Mesothelial cell of epicardium (in vitro differentiated cells): ENCODE results near the gene OTOP2. TPM values are rescaled to one million over a fixed set of nuclear protein-coding genes. Genes with fewer than 3 reads are reported as not detected.

ENCODE experiments used
- DNase-seq, 2 experiments: peaks; one replicate each; pipeline ENCODE4 v3.0.0; 2021; ENCODE audit warnings: low spot score in 2 of 2; ENCODE audit not compliant: unreplicated experiment in 2 of 2
- H3K27ac Mint-ChIP-seq: 2 replicates; pipeline ENCODE4 v1.8.0; 2021; ENCODE audit warnings: mixed read lengths
- H3K27me3 Mint-ChIP-seq: 2 replicates; pipeline ENCODE4 v1.8.0; 2021; ENCODE audit warnings: low read depth, mixed read lengths
- H3K36me3 Mint-ChIP-seq: 2 replicates; pipeline ENCODE4 v1.8.0; 2021; ENCODE audit warnings: mixed read lengths
- H3K4me1 Mint-ChIP-seq: 2 replicates; pipeline ENCODE4 v1.8.0; 2021; ENCODE audit warnings: mixed read lengths
- H3K4me3 Mint-ChIP-seq: 2 replicates; pipeline ENCODE4 v1.8.0; 2021; ENCODE audit warnings: mild to moderate bottlenecking, moderate library complexity, mixed read lengths
- H3K9me3 Mint-ChIP-seq: 2 replicates; pipeline ENCODE4 v1.8.0; 2021; ENCODE audit warnings: mixed read lengths
- total RNA-seq: library from RNA; stranded (reverse); gene quantifications from 3 replicates; pipeline ENCODE4 v1.2.1, GENCODE V29; 2021
- TF ChIP-seq, protein P1 (sequence below): fragments of 200-600 bp; sonication (generic); IDR thresholded peaks from one replicate; pipeline ENCODE4 v1.5.0; 2021; ENCODE audit warnings: antibody characterized with exemption; ENCODE audit not compliant: unreplicated experiment

OTOP2 gene
- total RNA-seq, 1 donor from 2014 or later, result not detected

DNA sequence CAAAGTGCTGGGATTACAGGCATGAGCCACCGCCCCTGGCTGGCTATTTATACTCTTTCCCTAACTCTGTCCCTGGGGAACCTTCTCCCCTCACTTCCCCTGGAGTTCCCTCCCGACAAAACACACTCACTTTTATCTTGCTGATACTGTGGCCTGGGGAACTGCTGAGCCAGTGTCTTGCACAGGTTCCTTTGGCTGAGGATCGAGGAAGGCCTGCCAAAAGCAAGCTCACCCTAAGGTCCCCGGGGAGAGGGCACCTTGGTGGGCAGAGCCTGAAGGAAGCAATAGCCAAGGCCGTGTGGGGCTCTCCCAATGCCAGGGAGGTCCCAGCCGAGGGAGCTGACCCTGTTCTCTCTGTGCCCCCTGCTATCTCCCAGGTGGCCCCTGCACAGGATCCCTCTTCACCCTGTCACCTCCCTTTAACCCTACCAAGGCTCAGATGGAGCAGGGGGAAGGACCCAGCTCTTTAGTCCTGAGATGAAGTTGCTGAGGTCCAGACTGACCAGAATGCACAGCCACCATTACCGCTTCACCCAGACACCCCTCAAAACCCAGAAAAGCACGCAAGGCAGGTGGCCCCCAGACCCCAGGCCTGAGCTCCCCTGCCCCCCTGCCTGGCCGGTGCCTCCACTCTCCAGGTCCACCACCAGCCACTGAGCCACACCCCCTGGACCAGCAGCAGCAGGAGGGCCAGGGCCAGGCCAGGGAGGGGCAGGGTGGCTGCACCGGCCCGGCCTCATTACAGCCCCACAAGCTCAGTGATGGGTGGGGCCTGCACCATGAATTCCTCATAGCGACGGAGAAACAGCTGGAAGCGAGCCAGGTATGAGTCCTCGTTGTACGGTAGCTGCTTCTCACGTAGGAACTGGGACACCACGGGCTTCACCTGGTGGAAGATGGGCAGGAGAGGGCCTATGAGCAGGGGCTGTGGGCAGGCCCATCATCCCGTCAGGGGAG, 46.2 kb upstream of the OTOP2 start:
- no peak for DNase-seq
- Mint-ChIP-seq H3K36me3 (no peaks in the 10 kb centered on the region), H3K4me3 (no peak overlapping the region), H3K27ac (no peak overlapping the region), H3K27me3 (peaks cover 9% of the 10 kb centered on the region), H3K9me3 (no peaks in the 10 kb centered on the region), H3K4me1 (peaks cover 5% of the 10 kb centered on the region)
- TF ChIP-seq, protein P1, sequence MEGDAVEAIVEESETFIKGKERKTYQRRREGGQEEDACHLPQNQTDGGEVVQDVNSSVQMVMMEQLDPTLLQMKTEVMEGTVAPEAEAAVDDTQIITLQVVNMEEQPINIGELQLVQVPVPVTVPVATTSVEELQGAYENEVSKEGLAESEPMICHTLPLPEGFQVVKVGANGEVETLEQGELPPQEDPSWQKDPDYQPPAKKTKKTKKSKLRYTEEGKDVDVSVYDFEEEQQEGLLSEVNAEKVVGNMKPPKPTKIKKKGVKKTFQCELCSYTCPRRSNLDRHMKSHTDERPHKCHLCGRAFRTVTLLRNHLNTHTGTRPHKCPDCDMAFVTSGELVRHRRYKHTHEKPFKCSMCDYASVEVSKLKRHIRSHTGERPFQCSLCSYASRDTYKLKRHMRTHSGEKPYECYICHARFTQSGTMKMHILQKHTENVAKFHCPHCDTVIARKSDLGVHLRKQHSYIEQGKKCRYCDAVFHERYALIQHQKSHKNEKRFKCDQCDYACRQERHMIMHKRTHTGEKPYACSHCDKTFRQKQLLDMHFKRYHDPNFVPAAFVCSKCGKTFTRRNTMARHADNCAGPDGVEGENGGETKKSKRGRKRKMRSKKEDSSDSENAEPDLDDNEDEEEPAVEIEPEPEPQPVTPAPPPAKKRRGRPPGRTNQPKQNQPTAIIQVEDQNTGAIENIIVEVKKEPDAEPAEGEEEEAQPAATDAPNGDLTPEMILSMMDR, result no peak

DNA sequence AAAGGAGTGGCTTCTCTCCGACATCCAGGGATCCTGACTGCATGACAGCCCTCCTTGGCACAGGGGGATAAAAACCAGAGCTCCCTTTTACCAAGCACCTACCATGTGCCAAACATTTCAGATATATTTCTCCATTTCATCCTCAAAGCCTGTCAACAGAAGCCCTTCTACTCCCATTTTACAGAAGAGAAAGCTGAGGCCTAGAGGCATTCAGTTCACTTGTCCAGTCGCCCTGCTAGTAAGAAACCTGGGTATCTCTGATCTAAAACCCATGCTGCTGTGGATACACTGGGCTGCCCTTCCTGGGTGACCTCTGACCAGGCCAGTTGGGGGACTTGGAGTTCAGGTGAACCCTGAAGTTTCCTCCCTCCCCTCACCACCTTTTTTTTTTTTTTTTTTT, 45.4 kb upstream of the OTOP2 start:
- Mint-ChIP-seq H3K4me1 (peaks cover 3% of the 10 kb centered on the region), H3K4me3 (no peak overlapping the region), H3K9me3 (no peaks in the 10 kb centered on the region), H3K27me3 (peaks cover 14% of the 10 kb centered on the region), H3K36me3 (no peaks in the 10 kb centered on the region), H3K27ac (no peak overlapping the region)
- TF ChIP-seq, protein P1, result no peak
- DNase-seq, result no peak

DNA sequence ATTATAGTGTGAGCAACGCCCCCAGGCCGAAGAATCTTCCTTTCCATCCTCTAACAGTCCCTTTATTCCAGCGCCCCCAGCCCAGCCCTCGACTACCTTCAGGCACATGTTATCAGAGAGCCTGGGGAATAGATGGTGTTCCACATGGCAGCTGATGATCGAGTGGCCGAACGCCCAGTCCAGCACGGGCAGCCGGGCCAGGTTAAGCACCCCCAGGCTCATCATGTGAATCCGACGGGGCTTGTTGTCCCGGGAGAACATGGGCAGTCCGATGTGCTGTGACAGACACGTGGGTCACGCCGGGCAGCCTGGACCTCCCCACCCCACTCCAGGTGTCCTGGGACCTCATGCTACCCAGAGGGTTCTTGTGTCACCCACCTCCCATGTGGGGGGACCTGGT, 44.8 kb upstream of the OTOP2 start:
- no peaks in the 10 kb centered on the region for H3K36me3 Mint-ChIP-seq
- no peaks in the 10 kb centered on the region for H3K9me3 Mint-ChIP-seq
- no peaks in the 10 kb centered on the region for H3K4me1 Mint-ChIP-seq
- DNase-seq, result no peak
- H3K4me3 Mint-ChIP-seq, result no peak overlapping the region
- no peak overlapping the region for H3K27ac Mint-ChIP-seq
- TF ChIP-seq, protein P1, result no peak
- peaks cover 14% of the 10 kb centered on the region for H3K27me3 Mint-ChIP-seq

DNA sequence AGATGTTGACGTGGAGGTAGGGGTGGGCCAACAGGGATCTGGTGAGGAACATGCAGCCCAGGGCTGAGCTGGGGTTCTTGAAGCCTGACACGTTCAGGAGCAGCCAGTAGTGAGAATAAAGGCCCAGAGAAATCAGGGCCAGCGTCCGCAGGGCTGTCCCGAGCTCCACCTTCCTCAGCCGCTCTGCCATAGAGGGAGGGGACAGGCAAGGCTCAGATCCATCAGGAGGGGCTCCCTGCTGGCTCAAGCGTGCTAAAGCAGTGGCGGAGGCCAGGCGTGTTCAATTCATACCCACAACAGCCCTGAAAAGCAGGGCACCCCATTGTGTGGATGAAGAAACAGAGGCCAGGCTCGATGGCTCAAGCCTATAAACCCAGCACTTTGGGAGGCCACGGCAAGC, 43.0 kb upstream of the OTOP2 start:
- no peak for DNase-seq
- TF ChIP-seq, protein P1, result no peak
- no peaks in the 10 kb centered on the region for H3K36me3 Mint-ChIP-seq
- H3K9me3 Mint-ChIP-seq, result no peaks in the 10 kb centered on the region
- H3K4me1 Mint-ChIP-seq, result no peaks in the 10 kb centered on the region
- H3K27ac Mint-ChIP-seq, result no peak overlapping the region
- peaks cover 21% of the 10 kb centered on the region for H3K27me3 Mint-ChIP-seq
- no peak overlapping the region for H3K4me3 Mint-ChIP-seq

DNA sequence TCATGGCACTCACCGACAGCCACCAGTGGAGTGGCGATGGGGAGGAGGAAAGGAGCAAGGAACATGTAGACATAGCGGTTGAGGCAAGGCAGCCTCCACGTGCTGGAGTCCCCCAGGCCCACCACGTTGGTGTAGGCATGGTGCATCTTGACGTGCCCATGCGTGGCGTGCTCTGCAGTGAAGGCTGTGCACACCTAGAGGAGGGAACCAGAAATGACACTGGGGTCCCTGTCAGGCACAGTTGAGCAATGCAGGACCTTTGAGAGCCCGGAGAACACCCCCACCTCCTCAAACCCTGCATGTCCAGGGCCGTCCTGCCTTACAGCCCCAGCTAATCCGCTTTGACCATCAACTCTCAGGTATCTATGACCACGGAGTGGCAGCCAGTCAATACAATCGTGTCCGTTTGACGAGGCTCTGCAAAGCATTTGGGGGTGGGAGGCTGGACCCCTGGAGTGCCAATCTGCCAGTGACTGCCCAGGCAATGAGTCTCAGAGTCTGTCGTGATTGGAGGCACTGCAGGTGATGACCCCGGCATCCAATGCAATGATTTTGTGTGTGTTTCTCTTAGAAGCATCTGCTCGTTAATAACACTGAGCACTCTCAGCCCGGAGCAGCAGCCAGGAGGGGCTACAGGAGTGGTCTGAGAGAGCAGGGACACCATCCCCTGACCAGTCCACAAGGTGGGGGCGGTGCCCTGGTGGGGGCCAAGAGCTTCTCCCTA, 41.4 kb upstream of the OTOP2 start:
- TF ChIP-seq, protein P1, result no peak
- Mint-ChIP-seq H3K27me3 (peaks cover 27% of the 10 kb centered on the region), H3K36me3 (no peaks in the 10 kb centered on the region), H3K4me1 (no peaks in the 10 kb centered on the region), H3K27ac (no peak overlapping the region), H3K4me3 (no peak overlapping the region), H3K9me3 (no peaks in the 10 kb centered on the region)
- no peak for DNase-seq
